Endothelial cell of umbilical vein (primary cell): ENCODE data around the gene CCR2. TPM values are rescaled to one million over a fixed set of nuclear protein-coding genes. Genes with fewer than 3 reads are reported as not detected.

Experiments used
- BruUV-seq: library from RNA; stranded (reverse); fragments of 400-500 nt; replicated peaks from 2 replicates; lab custom pipeline; 2021; lab: Mats Ljungman, UMichigan
- CTCF ChIA-PET: fragments of 300-600, 350-600 bp; sonication (Branson Sonifier 250); formaldehyde crosslinking; loops from one replicate; lab custom pipeline; 2021; ENCODE audit warnings: antibody characterized with exemption, inconsistent platforms; lab: Charles Lee
- POLR2A ChIA-PET: fragments of 300-600, 350-600 bp; sonication (Branson Sonifier 250); formaldehyde crosslinking; loops from one replicate; lab custom pipeline; 2021; ENCODE audit warnings: antibody characterized with exemption, inconsistent platforms; lab: Charles Lee
- DNase-seq: peaks from one replicate; pipeline ENCODE4 v3.0.0-alpha.2; 2011; ENCODE audit warnings: low read depth, low spot score
- FAIRE-seq: peaks from 2 replicates; lab custom pipeline; 2011; peaks lifted over from hg19 to GRCh38; lab: Jason Lieb, UNC
- H2AFZ ChIP-seq: 2 replicates; pipeline ENCODE4 v1.6.0; 2012; ENCODE audit warnings: low read depth, low read length, control low read depth, inconsistent platforms
- H3K27ac ChIP-seq: 2 replicates; pipeline ENCODE4 v1.5.1; 2011; ENCODE audit warnings: low read depth, mild to moderate bottlenecking, control low read depth, low read length, moderate library complexity; ENCODE audit not compliant: insufficient read depth
- H3K27me3 ChIP-seq, 2 experiments: 2 replicates each; pipeline versions ENCODE4 v1.6.0 to v1.6.1; 2011; ENCODE audit warnings: low read length in 2 of 2, mixed read lengths in 1 of 2; ENCODE audit not compliant: control insufficient read depth in 2 of 2, insufficient read depth in 2 of 2
- H3K36me3 ChIP-seq, 2 experiments: 2 replicates in 1 of 2; 3 replicates in 1 of 2; pipeline ENCODE4 v1.5.1; 2011; ENCODE audit warnings: low read length in 2 of 2, mild to moderate bottlenecking in 1 of 2, moderate library complexity in 1 of 2; ENCODE audit not compliant: control insufficient read depth in 2 of 2, insufficient read depth in 2 of 2; ENCODE audit errors: extremely low read depth in 1 of 2
- H3K4me1 ChIP-seq: 3 replicates; pipeline ENCODE4 v1.5.1; 2011; ENCODE audit warnings: mild to moderate bottlenecking, low read length; ENCODE audit not compliant: control insufficient read depth, insufficient read depth; ENCODE audit errors: extremely low read depth
- H3K4me2 ChIP-seq: 2 replicates; pipeline ENCODE4 v1.6.1; 2011; ENCODE audit warnings: low read length, control low read depth, mixed read lengths; ENCODE audit not compliant: insufficient read depth
- H3K4me3 ChIP-seq, 3 experiments: fragments of 200-600 bp in 1 of 3; sonication (generic), shearing (Covaris generic) in 1 of 3; replicated peaks in 1 of 3; 2 replicates each; pipeline ENCODE4 v1.5.1; 2011 to 2016; ENCODE audit warnings: control low read depth in 3 of 3, low read length in 3 of 3, mild to moderate bottlenecking in 2 of 3, inconsistent platforms in 1 of 3, low read depth in 1 of 3, moderate library complexity in 1 of 3; ENCODE audit not compliant: insufficient read depth in 1 of 3
- H3K79me2 ChIP-seq: 2 replicates; pipeline ENCODE4 v1.6.0; 2012; ENCODE audit warnings: low read length, inconsistent platforms; ENCODE audit not compliant: control insufficient read depth, insufficient read depth
- H3K9ac ChIP-seq: replicated peaks from 2 replicates; pipeline ENCODE3; 2011; ENCODE audit warnings: low read length, control low read depth; ENCODE audit not compliant: insufficient read depth; ENCODE audit errors: extremely low read depth
- H3K9me1 ChIP-seq: replicated peaks from 3 replicates; pipeline ENCODE4 v1.6.0; 2011; ENCODE audit warnings: mild to moderate bottlenecking, low read length; ENCODE audit not compliant: control insufficient read depth, insufficient read depth; ENCODE audit errors: extremely low read depth
- H3K9me3 ChIP-seq: replicated peaks from 2 replicates; pipeline ENCODE4 v1.5.1; 2012; ENCODE audit warnings: low read length, inconsistent platforms; ENCODE audit not compliant: control insufficient read depth, insufficient read depth
- H4K20me1 ChIP-seq: replicated peaks from 2 replicates; pipeline ENCODE3; 2011; ENCODE audit warnings: mild to moderate bottlenecking, low read length; ENCODE audit not compliant: control insufficient read depth, insufficient read depth; ENCODE audit errors: extremely low read depth
- CTCF ChIP-seq, 2 donors: IDR thresholded peaks; 1 replicate in 1 of 2; 2 replicates in 1 of 2; pipeline ENCODE4 v1.5.1; 2011; ENCODE audit warnings: low read length in 2 of 2, mild to moderate bottlenecking in 2 of 2, moderate library complexity in 2 of 2, control low read depth in 1 of 2, inconsistent platforms in 1 of 2, low read depth in 1 of 2; ENCODE audit not compliant: insufficient read depth in 1 of 2; ENCODE audit errors: extremely low read depth in 1 of 2
- EZH2 ChIP-seq: IDR thresholded peaks from 2 replicates; pipeline ENCODE4 v1.6.1; 2012; ENCODE audit warnings: borderline replicate concordance, low read depth, mild to moderate bottlenecking, moderate library complexity, low read length, inconsistent platforms; ENCODE audit not compliant: severe bottlenecking
- FOS ChIP-seq: IDR thresholded peaks from 2 replicates; pipeline ENCODE4 v1.6.1; 2011; ENCODE audit warnings: mild to moderate bottlenecking, low read length, moderate library complexity, borderline replicate concordance; ENCODE audit not compliant: insufficient read depth
- GATA2 ChIP-seq: IDR thresholded peaks from 2 replicates; pipeline ENCODE4 v1.7.0; 2011; ENCODE audit warnings: low read depth, mild to moderate bottlenecking, moderate library complexity, mixed read lengths, low read length; ENCODE audit not compliant: insufficient read length, insufficient read depth
- MAX ChIP-seq: IDR thresholded peaks from 2 replicates; pipeline ENCODE4 v1.6.1; 2011; ENCODE audit not compliant: insufficient read depth, insufficient read length
- MYC ChIP-seq: IDR thresholded peaks from one replicate; pipeline ENCODE4 v1.6.1; 2011; ENCODE audit warnings: mild to moderate bottlenecking, low read depth, low read length
- POLR2A ChIP-seq: IDR thresholded peaks from 2 replicates; pipeline ENCODE4 v1.6.1; 2012; ENCODE audit warnings: low read depth, mild to moderate bottlenecking, control low read depth, low read length
- POLR2AphosphoS5 ChIP-seq: IDR thresholded peaks from 2 replicates; pipeline ENCODE4 v1.6.1; 2012; ENCODE audit warnings: low read depth, mild to moderate bottlenecking, control low read depth, low read length, moderate library complexity; ENCODE audit not compliant: insufficient read depth
- dilution Hi-C: fragments of 300-500 bp; cut with MboI; formaldehyde crosslinking; loops from one replicate; pipeline ENCODE4 v1.15.0; 2019; ENCODE audit warnings: low sequenced_read_pairs; ENCODE audit not compliant: extremely low pct_ligation_motif_present
- intact Hi-C: fragments of 100-400 bp; cut with micrococcal nuclease; formaldehyde crosslinking; loops from one replicate; pipeline ENCODE4 v1.10.0; 2022
- polyA plus RNA-seq, 4 experiments: library from polyadenylated mRNA; depleted of rRNA in 3 of 4; stranded (reverse) in 3 of 4; unstranded in 1 of 4; fragments of >200 nt; gene quantifications; 2 replicates each; pipeline versions ENCODE4 v1.2.1 to v1.2.3, GENCODE V29; 2011 to 2012; ENCODE audit warnings: missing spikeins in 1 of 4
- total RNA-seq: library from RNA; stranded (reverse); gene quantifications from 2 replicates; pipeline ENCODE4 v1.2.3, GENCODE V29; 2021

CCR2 gene
- total and polyA plus RNA-seq, 2 donors (not counting 3 experiments of a cell fraction or from before 2014, with no cell fraction given): not detected

GRCh38 chr3:46395210-46395661, 41.3 kb downstream of the CCR2 start:
- Histone ChIP-seq H3K9me3 (no peaks in the 10 kb centered on the region), H3K4me1 (peaks cover 12% of the 10 kb centered on the region), H2AFZ (no peak overlapping the region), H3K36me3 (no peaks in the 10 kb centered on the region), H3K9me1 (no peaks in the 10 kb centered on the region), H3K79me2 (no peaks in the 10 kb centered on the region), H3K4me2 (no peak overlapping the region), H3K9ac (no peak overlapping the region), H4K20me1 (no peaks in the 10 kb centered on the region), H3K27me3 (no peaks in the 10 kb centered on the region), H3K27ac (no peak overlapping the region), H3K4me3 (no peak overlapping the region)
- intact Hi-C loops: no loop called here
- POLR2A ChIA-PET: no interaction called here
- CTCF ChIA-PET: no interaction called here
- no peak for DNase-seq
- TF ChIP-seq MYC (no peak), POLR2AphosphoS5 (no peak), FOS (no peak), EZH2 (no peak), CTCF (IDR thresholded peaks at IDR 0.05; ENCODE audit: extremely low read depth in 1 of 2, insufficient read depth in 1 of 2, low read depth in 1 of 2, low read length in 2 of 2) (no peak), POLR2A (no peak), GATA2 (no peak), MAX (no peak)
- no TSS peak for BruUV-seq
- dilution Hi-C loops: no loop called here
- FAIRE-seq: no peak
